Pulmonary artery endothelial cell (primary cell): ENCODE results near the gene HIF1A. TPM values are rescaled to one million over a fixed set of nuclear protein-coding genes. Genes with fewer than 3 reads are reported as not detected.

Experiments
- DNase-seq: peaks from one replicate; pipeline ENCODE4 v3.0.0-alpha.2; 2011; ENCODE audit warnings: low read depth, low spot score
- total RNA-seq: library from RNA; depleted of rRNA; stranded (reverse); fragments of >200 nt; gene quantifications from 2 replicates; pipeline ENCODE4 v1.2.3, GENCODE V29; 2014

The HIF1A gene
- total RNA-seq, 1 donor from 2014 or later = 119 TPM

GRCh38 chr14:61780125-61780524, 84.8 kb downstream of the HIF1A start:
- no peak for DNase-seq

DNA sequence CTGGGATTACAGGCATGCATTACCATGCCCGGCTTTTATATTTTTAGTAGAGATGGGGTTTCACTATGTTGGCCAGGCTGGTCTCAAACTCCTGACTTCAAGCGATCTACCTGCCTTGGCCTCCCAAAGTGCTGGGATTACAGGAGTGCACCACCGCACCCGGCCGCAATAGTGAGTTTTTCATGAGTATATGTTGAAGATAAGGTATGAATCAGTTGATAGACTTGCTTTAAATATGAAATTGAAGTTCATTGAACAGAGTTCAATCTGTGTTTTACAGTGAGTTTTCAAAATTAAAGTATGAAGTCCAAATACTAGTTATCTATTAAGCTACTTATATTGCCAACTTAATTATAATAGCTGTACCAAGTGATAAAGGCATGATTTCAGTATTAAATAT, 102.0 kb downstream of the HIF1A start:
- no peak for DNase-seq

Other genes with a start within 250 kb of the HIF1A start
- gene SNAPC1, start 66.9 kb downstream of the HIF1A start, total RNA-seq = 12.3 and 20.4 TPM in 2 replicates
- under 0.01 and 0.04 TPM in 2 replicates for gene SYT16, start 117.2 kb downstream of the HIF1A start, total RNA-seq